IPS DF 6.9 (cell line): ENCODE measurements around the gene MARCHF3.

Source experiments
- DNase-seq: peaks from one replicate; pipeline ENCODE4 v3.0.0-alpha.2; 2013; ENCODE audit warnings: low read depth, low spot score
- H3K27ac ChIP-seq: one replicate; pipeline ENCODE4 v1.5.1; 2013; ENCODE audit warnings: low read length, control low read depth
- H3K27me3 ChIP-seq: 2 replicates; pipeline ENCODE4 v1.6.1; 2013; ENCODE audit warnings: mild to moderate bottlenecking, low read length; ENCODE audit not compliant: control insufficient read depth, insufficient read depth
- H3K36me3 ChIP-seq: 2 replicates; pipeline ENCODE4 v1.6.1; 2013; ENCODE audit warnings: low read length; ENCODE audit not compliant: control insufficient read depth, insufficient read depth
- H3K4me1 ChIP-seq: 2 replicates; pipeline ENCODE4 v1.6.1; 2013; ENCODE audit warnings: low read length; ENCODE audit not compliant: control insufficient read depth, insufficient read depth
- H3K4me3 ChIP-seq: 2 replicates; pipeline ENCODE4 v1.5.1; 2013; ENCODE audit warnings: mild to moderate bottlenecking, low read length
- H3K9me3 ChIP-seq: 2 replicates; pipeline ENCODE4 v1.6.1; 2013; ENCODE audit warnings: low read length, inconsistent platforms; ENCODE audit not compliant: control insufficient read depth, insufficient read depth
- WGBS: extraction: QIAGEN DNeasy Blood & Tissue Kit; methylation state at CpG from one replicate; pipeline ENCODE4 v1.1.7; 2013; ENCODE audit warnings: mixed read lengths, missing lambda C conversion rate; ENCODE audit not compliant: insufficient read length, insufficient coverage; 5-methylcytosine and 5-hydroxymethylcytosine counted together

The MARCHF3 gene

DNA sequence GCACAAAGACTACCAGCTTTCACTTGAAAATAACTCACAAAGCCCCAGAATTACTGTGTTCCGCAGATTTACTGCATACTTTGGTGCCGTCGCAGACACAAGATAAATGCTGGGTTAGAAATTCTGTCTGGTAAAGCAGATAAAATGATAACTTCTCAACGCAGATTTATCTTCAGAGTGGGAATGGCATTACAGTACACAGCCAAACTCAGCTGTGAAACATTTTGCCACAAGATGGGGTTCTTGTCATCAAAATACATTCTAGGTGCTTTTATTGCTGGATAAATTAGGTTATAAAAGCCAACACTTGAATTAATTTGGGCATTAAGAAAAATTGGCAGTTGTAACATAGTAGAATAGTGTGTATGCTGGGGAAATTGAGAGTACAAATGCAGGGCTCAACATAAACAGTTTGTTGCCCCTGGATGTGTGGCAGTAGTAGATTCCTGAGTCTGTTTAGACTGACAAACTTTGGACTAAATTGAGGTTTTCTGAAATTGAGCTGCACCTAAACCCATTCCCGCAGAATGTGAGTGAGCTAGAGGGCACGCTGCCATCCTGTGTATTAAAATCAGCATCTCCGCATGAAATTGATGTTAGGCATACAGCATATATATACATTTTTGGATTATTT is 192.3 kb downstream of the MARCHF3 start:
- H3K27ac ChIP-seq = no peak overlapping the region
- H3K4me3 ChIP-seq = no peak overlapping the region
- no peaks in the 10 kb centered on the region for H3K9me3 ChIP-seq
- no peak for DNase-seq
- no peaks in the 10 kb centered on the region for H3K27me3 ChIP-seq
- H3K36me3 ChIP-seq = peaks cover 7% of the 10 kb centered on the region; the same call in 1 of the 2 replicates
- WGBS = no CpG with 5 or more reads among the region's 7 CpGs
- H3K4me1 ChIP-seq = peaks cover 1% of the 10 kb centered on the region

DNA sequence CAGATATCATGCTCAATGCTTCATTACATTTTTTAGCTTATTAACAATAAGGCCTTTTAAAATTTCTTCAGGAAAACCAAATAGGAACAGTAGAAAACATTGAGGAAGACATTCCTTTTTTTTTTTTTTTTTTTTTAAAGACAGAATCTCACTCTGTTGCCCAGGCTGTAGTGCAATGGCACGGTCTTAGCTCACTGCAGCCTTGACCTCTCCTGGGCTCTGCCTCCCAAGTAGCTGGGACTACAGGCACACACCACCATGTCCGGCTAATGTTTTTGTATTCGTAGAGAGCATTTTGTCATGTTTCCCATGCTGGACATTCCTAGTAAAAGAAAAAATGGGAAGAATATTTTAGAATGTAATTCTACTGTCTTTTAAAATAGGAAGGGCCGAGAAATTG is 193.1 kb downstream of the MARCHF3 start:
- H3K9me3 ChIP-seq = no peaks in the 10 kb centered on the region
- no peak for DNase-seq
- H3K4me1 ChIP-seq = peaks cover 1% of the 10 kb centered on the region
- no CpG with 5 or more reads among the region's 4 CpGs for WGBS
- H3K36me3 ChIP-seq = peaks cover 7% of the 10 kb centered on the region; the same call in 1 of the 2 replicates
- no peaks in the 10 kb centered on the region for H3K27me3 ChIP-seq
- no peak overlapping the region for H3K27ac ChIP-seq
- no peak overlapping the region for H3K4me3 ChIP-seq

DNA sequence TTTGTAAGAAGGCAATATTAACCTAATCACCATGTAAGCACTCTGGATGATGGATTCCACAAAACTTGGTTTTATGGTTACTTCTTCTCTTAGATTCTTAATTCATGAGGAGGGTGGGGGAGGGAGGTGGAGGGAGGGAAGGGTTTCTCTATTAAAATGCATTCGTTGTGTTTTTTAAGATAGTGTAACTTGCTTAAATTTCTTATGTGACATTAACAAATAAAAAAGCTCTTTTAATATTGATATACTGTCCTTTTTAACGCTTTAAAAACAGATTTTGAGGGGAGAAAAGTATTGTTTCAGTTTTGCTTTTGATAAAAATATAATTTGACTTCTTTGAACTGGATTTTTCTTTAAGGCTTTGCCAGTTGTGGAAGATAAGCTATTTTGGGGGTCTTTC is 193.6 kb downstream of the MARCHF3 start:
- peaks cover 1% of the 10 kb centered on the region for H3K4me1 ChIP-seq
- H3K27ac ChIP-seq = no peak overlapping the region
- no peaks in the 10 kb centered on the region for H3K27me3 ChIP-seq
- H3K9me3 ChIP-seq = no peaks in the 10 kb centered on the region
- peaks cover 7% of the 10 kb centered on the region; the same call in 1 of the 2 replicates for H3K36me3 ChIP-seq
- H3K4me3 ChIP-seq = no peak overlapping the region
- DNase-seq = no peak
- WGBS = no CpG with 5 or more reads among the region's 2 CpGs

DNA sequence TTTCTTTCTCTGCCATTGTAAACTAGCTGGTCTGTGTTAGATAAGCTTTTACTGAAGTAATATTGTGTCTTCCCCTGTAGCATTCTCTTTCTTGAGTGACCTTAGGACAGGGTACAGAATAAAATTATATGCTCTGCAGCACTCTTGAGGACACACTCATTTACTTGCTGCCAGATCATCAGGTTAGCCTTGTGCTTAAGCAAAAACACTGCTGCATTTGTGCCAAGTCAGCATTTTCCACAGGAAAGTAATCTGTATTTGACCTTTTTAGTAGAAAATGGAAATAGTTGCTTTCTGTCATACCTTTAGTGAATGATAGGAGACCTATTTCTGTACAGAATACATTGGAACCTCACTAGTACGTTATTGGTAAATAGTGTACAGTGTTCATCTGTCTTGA is 199.2 kb downstream of the MARCHF3 start:
- Histone ChIP-seq H3K4me1 (no peaks in the 10 kb centered on the region), H3K36me3 (peaks cover 23% of the 10 kb centered on the region; the same call in 1 of the 2 replicates), H3K27ac (no peak overlapping the region), H3K27me3 (no peaks in the 10 kb centered on the region), H3K4me3 (no peak overlapping the region), H3K9me3 (no peaks in the 10 kb centered on the region)
- no CpG with 5 or more reads among the region's 1 CpG for WGBS
- no peak for DNase-seq

DNA sequence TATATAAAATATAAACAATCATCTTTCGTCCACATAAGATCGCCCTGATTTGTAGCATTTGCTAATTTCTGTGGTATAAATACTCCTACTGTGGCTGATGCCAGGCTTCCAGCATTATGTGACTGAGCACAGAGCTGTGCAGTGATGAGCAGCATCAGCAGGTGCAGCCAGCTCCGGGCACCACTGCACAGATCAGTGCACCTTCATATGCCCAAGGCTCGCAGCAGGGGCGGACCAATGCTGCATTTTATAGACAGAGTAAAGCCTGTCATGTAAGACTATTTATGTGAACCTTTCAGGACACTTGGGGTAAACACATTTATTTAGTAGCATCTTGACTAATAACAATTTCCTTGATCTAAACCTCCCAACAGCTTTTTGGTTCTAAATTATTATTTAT is 200.3 kb downstream of the MARCHF3 start:
- Histone ChIP-seq H3K4me1 (no peaks in the 10 kb centered on the region), H3K27ac (no peak overlapping the region), H3K4me3 (no peak overlapping the region), H3K9me3 (no peaks in the 10 kb centered on the region), H3K27me3 (no peaks in the 10 kb centered on the region), H3K36me3 (peaks cover 20% of the 10 kb centered on the region; the same call in 1 of the 2 replicates)
- no CpG with 5 or more reads among the region's 5 CpGs for WGBS
- DNase-seq = no peak

DNA sequence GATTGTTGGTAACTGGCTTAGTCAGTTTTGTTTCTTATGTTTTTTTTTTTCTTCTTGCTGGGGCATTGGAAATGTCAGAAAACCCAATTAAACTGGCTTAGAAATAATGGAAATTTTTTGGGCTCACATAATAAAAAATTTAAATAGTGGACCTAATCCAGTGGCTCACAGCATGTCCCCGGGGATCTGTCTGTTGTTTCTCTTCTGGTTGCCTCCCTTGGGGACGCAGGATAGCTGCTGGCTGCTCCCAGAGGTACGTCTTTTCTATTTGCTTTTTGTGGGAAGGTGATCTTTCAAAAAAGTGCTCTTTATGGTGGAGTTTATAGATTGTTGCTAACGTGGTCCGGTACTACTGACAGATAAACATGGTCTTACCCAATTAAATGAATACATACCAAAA is 201.3 kb downstream of the MARCHF3 start:
- Histone ChIP-seq H3K27me3 (no peaks in the 10 kb centered on the region), H3K36me3 (peaks cover 20% of the 10 kb centered on the region; the same call in 1 of the 2 replicates), H3K4me3 (no peak overlapping the region), H3K9me3 (no peaks in the 10 kb centered on the region), H3K4me1 (no peaks in the 10 kb centered on the region), H3K27ac (no peak overlapping the region)
- DNase-seq = no peak
- WGBS = no CpG with 5 or more reads among the region's 5 CpGs

DNA sequence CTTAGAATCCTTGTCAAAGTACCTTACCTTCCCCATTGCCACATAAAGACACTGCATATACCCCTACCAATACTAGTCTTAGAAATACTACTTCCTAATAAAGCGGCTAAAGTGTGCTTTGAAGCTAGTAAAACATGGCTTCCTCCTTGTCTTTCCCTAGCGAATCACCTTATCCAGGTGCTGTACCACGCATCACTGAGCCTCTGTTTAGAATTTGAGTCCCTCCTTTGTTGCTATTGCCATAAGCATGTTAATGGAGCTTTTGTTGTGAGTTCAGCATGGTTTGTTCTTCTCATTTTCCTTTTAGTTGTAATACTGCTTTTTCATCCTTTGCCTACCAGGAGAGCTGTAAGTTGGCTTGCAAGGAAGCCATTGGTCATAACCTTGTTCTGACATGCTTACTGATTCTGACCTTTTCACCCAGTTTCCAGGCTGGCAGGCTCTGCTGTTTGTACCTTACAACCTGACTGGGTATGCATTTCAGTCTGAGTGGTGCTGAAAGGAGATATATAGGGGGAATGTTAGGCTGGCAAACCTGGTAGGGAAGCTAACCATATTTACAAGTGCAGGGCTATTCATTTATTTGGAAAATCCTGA is 203.6 kb downstream of the MARCHF3 start:
- Histone ChIP-seq H3K36me3 (peaks cover 15% of the 10 kb centered on the region; the same call in 1 of the 2 replicates), H3K4me3 (no peak overlapping the region), H3K4me1 (no peaks in the 10 kb centered on the region), H3K27me3 (no peaks in the 10 kb centered on the region), H3K27ac (no peak overlapping the region), H3K9me3 (no peaks in the 10 kb centered on the region)
- no CpG with 5 or more reads among the region's 3 CpGs for WGBS
- no peak for DNase-seq

DNA sequence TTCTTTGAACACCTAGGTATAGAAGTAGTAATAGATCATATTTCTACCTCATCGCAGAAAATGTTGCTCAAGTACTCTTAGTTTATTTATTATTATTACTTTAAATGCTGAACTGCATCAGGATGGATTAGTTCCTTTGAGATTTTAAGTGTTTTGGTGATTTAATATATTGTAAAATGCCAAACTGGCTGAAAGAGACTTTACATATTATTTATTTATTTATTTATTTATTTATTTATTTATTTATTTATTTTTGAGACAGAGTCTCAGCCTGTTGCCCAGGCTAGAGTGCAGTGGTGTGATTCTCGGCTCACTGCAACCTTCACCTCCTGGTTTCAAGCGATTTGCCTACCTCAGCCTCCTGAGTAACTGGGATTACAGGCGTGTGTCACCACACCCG is 211.1 kb downstream of the MARCHF3 start:
- Histone ChIP-seq H3K4me3 (no peak overlapping the region), H3K9me3 (no peaks in the 10 kb centered on the region), H3K36me3 (peaks cover 7% of the 10 kb centered on the region; the same call in 1 of the 2 replicates), H3K27me3 (no peaks in the 10 kb centered on the region), H3K27ac (no peak overlapping the region), H3K4me1 (no peaks in the 10 kb centered on the region)
- no CpG with 5 or more reads among the region's 5 CpGs for WGBS
- DNase-seq = no peak

DNA sequence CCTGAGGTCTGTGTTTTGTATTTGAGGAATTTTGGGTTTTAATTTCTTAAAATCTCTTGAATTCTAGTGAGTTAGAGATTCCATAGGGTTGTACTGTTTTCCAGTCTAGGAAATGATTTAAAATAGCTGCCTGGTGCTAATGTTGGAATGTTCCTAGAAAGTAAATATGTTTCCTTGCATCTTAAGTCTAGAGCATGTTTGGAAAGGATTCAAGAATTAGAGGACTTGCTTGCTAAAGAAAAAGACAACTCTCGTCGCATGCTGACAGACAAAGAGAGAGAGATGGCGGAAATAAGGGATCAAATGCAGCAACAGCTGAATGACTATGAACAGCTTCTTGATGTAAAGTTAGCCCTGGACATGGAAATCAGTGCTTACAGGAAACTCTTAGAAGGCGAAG is 211.6 kb downstream of the MARCHF3 start:
- Histone ChIP-seq H3K4me3 (no peak overlapping the region), H3K9me3 (no peaks in the 10 kb centered on the region), H3K27ac (no peak overlapping the region), H3K27me3 (no peaks in the 10 kb centered on the region), H3K4me1 (no peaks in the 10 kb centered on the region), H3K36me3 (peaks cover 7% of the 10 kb centered on the region; the same call in 1 of the 2 replicates)
- no CpG with 5 or more reads among the region's 4 CpGs for WGBS
- no peak for DNase-seq
